Activated gamma-delta T cell treated with Interleukin-2 at 50 U/mL for 16 hours (primary cell): ENCODE results near the gene WDPCP.
"Not testable (repeated sequence)": the region's sequence is repeated elsewhere in the genome, so short reads cannot be mapped to it uniquely, and the experiment has no call there.

Experiments used
- DNase-seq: peaks from one replicate; pipeline ENCODE4 v3.0.0-alpha.2; 2020

WDPCP gene

GRCh38 chr2:63218800-63219526 is 369.3 kb downstream of the WDPCP start:
- DNase-seq = no peak

- no peak for DNase-seq
These were observed 393.0 kb downstream of the WDPCP start for GRCh38 chr2:63195310-63195709.

GRCh38 chr2:63194175-63194574 is 394.1 kb downstream of the WDPCP start:
- DNase-seq = no peak

- no peak for DNase-seq
These were observed 395.1 kb downstream of the WDPCP start for GRCh38 chr2:63192889-63193774.

GRCh38 chr2:63192169-63192888 is 395.9 kb downstream of the WDPCP start:
- DNase-seq = no peak

GRCh38 chr2:63189026-63189425 is 399.3 kb downstream of the WDPCP start:
- no peak for DNase-seq

GRCh38 chr2:63186331-63186730 is 401.9 kb downstream of the WDPCP start:
- DNase-seq = no peak

- no peak for DNase-seq
These were observed 425.0 kb downstream of the WDPCP start for GRCh38 chr2:63163161-63163820.

GRCh38 chr2:63159262-63159661 is 429.0 kb downstream of the WDPCP start:
- DNase-seq = no peak

- not testable (repeated sequence) for DNase-seq
These were observed 451.6 kb downstream of the WDPCP start for GRCh38 chr2:63136683-63137082.

- no peak for DNase-seq
These were observed 456.3 kb downstream of the WDPCP start for GRCh38 chr2:63132020-63132419.

GRCh38 chr2:63131196-63131595 is 457.1 kb downstream of the WDPCP start:
- DNase-seq = no peak

- no peak for DNase-seq
These were observed 460.7 kb downstream of the WDPCP start for GRCh38 chr2:63127594-63127993.

GRCh38 chr2:63124850-63125249 is 463.4 kb downstream of the WDPCP start:
- DNase-seq = no peak

GRCh38 chr2:63124218-63124617 is 464.1 kb downstream of the WDPCP start:
- DNase-seq = no peak

- DNase-seq = no peak
These were observed 465.4 kb downstream of the WDPCP start for GRCh38 chr2:63122921-63123320.

- no peak for DNase-seq
These were observed 467.0 kb downstream of the WDPCP start for GRCh38 chr2:63121055-63121834.

- no peak for DNase-seq
These were observed 469.5 kb downstream of the WDPCP start for GRCh38 chr2:63118821-63119220.

GRCh38 chr2:63104482-63104881 is 483.8 kb downstream of the WDPCP start:
- DNase-seq = no peak

GRCh38 chr2:63101954-63102353 is 486.3 kb downstream of the WDPCP start:
- DNase-seq = no peak

GRCh38 chr2:63099032-63099431 is 489.2 kb downstream of the WDPCP start:
- DNase-seq = no peak

- no peak for DNase-seq
These were observed 491.8 kb downstream of the WDPCP start for GRCh38 chr2:63096491-63096890.
